CD4-positive, CD25-positive, alpha-beta regulatory T cell (primary cell): Measurements from ENCODE around the gene STEAP3. TPM values are rescaled to one million over a fixed set of nuclear protein-coding genes. Genes with fewer than 3 reads are reported as not detected.
A peak's percentile ranks its signal among the peaks of the same experiment; 100 is the strongest.

Experiments used
- ATAC-seq, 2 donors: fragments of 150-1000 bp; cut with Tn5 transposase; one replicate each; pipeline ENCODE4 v1.10.0; 2021; ENCODE audit warnings: low read depth in 2 of 2, moderate number of reproducible peaks in 2 of 2, moderate library complexity in 1 of 2
- DNase-seq, 3 donors: peaks; one replicate each; pipeline versions ENCODE4 v3.0.0 to v3.0.0-alpha.2; 2012 to 2022; ENCODE audit warnings: mixed read lengths in 1 of 3
- H3K27ac ChIP-seq: one replicate; pipeline ENCODE4 v1.7.0; 2013; ENCODE audit warnings: mild to moderate bottlenecking, low read length; ENCODE audit not compliant: insufficient read depth, poor library complexity, severe bottlenecking
- H3K27me3 ChIP-seq: one replicate; pipeline ENCODE4 v1.7.0; 2013; ENCODE audit warnings: low read length; ENCODE audit not compliant: control insufficient read depth, insufficient read depth
- H3K36me3 ChIP-seq: one replicate; pipeline ENCODE4 v1.7.0; 2013; ENCODE audit warnings: mild to moderate bottlenecking, low read length, moderate library complexity; ENCODE audit not compliant: control insufficient read depth, insufficient read depth
- H3K4me1 ChIP-seq: 2 replicates; pipeline ENCODE4 v1.7.0; 2013; ENCODE audit warnings: mild to moderate bottlenecking, low read length; ENCODE audit not compliant: insufficient read depth, control insufficient read depth, poor library complexity, severe bottlenecking
- H3K4me3 ChIP-seq: one replicate; pipeline ENCODE4 v1.7.0; 2013; ENCODE audit warnings: low read depth, mild to moderate bottlenecking, low read length, moderate library complexity
- H3K9me3 ChIP-seq, 2 experiments: 1 replicate in 1 of 2; 2 replicates in 1 of 2; pipeline ENCODE4 v1.7.0; 2013; ENCODE audit warnings: low read length in 2 of 2, mild to moderate bottlenecking in 1 of 2, moderate library complexity in 1 of 2; ENCODE audit not compliant: control insufficient read depth in 2 of 2
- H3K27ac Mint-ChIP-seq, 3 donors: one replicate each; pipeline ENCODE4 v1.8.0; 2020 to 2022; ENCODE audit warnings: mild to moderate bottlenecking in 3 of 3, mixed read lengths in 3 of 3, moderate library complexity in 2 of 3
- H3K27me3 Mint-ChIP-seq: one replicate; pipeline ENCODE4 v1.8.0; 2022; ENCODE audit warnings: mild to moderate bottlenecking, mixed read lengths
- H3K36me3 Mint-ChIP-seq: one replicate; pipeline ENCODE4 v1.8.0; 2020; ENCODE audit warnings: mixed read lengths
- H3K4me1 Mint-ChIP-seq, 4 donors: one replicate each; pipeline ENCODE4 v1.8.0; 2020 to 2022; ENCODE audit warnings: mixed read lengths in 4 of 4, mild to moderate bottlenecking in 1 of 4
- H3K4me3 Mint-ChIP-seq, 4 donors: one replicate each; pipeline ENCODE4 v1.8.0; 2020 to 2022; ENCODE audit warnings: mild to moderate bottlenecking in 4 of 4, mixed read lengths in 4 of 4, moderate library complexity in 3 of 4
- H3K9me3 Mint-ChIP-seq, 7 donors: one replicate each; pipeline ENCODE4 v1.8.0; 2020 to 2022; ENCODE audit warnings: mixed read lengths in 7 of 7, mild to moderate bottlenecking in 3 of 7, moderate library complexity in 2 of 7
- polyA plus RNA-seq, 4 donors: library from polyadenylated mRNA; unstranded; fragments of 300-500 nt; fragmentation: Illumina TruSeq; gene quantifications; one replicate each; pipeline ENCODE4 v1.2.3, GENCODE V29; 2021
- total RNA-seq: library from RNA; stranded (reverse); gene quantifications from one replicate; pipeline ENCODE4 v1.2.3, GENCODE V29; 2022

The STEAP3 gene
- total and polyA plus RNA-seq, 5 donors from 2014 or later: not detected

- Mint-ChIP-seq H3K27me3 (no peaks in the 10 kb centered on the region), H3K27ac (no peak overlapping the region), H3K4me3 (no peak overlapping the region), H3K36me3 (no peaks in the 10 kb centered on the region), H3K9me3 (peaks cover 0 to 2% (median 0%) of the 10 kb centered on the region in 7 donors), H3K4me1 (no peaks in the 10 kb centered on the region)
- H3K27ac ChIP-seq: no peak overlapping the region
- H3K9me3 ChIP-seq: no peaks in the 10 kb centered on the region
- H3K27me3 ChIP-seq: no peaks in the 10 kb centered on the region
- H3K4me3 ChIP-seq: no peak overlapping the region
- ATAC-seq (no peak), DNase-seq (no peak)
- H3K36me3 ChIP-seq: no peaks in the 10 kb centered on the region
- H3K4me1 ChIP-seq: no peaks in the 10 kb centered on the region
These were observed 28.8 kb downstream of the STEAP3 start for GRCh38 chr2:119252186-119253113.

GRCh38 chr2:119253114-119253702 lies 29.6 kb downstream of the STEAP3 start:
- Histone ChIP-seq H3K27ac (no peak overlapping the region), H3K9me3 (no peaks in the 10 kb centered on the region), H3K36me3 (no peaks in the 10 kb centered on the region), H3K4me3 (no peak overlapping the region), H3K27me3 (no peaks in the 10 kb centered on the region), H3K4me1 (no peaks in the 10 kb centered on the region)
- no peak overlapping the region for H3K4me3 Mint-ChIP-seq
- ATAC-seq (no peak), DNase-seq (peak in 1 of 3 donors; percentile 1)
- H3K9me3 Mint-ChIP-seq: peaks cover 0 to 2% (median 0%) of the 10 kb centered on the region in 7 donors
- H3K4me1 Mint-ChIP-seq: no peaks in the 10 kb centered on the region
- H3K27me3 Mint-ChIP-seq: no peaks in the 10 kb centered on the region
- H3K27ac Mint-ChIP-seq: peak overlapping the region in 1 of 3 donors; percentile 63
- no peaks in the 10 kb centered on the region for H3K36me3 Mint-ChIP-seq

- Histone ChIP-seq H3K27me3 (no peaks in the 10 kb centered on the region), H3K36me3 (no peaks in the 10 kb centered on the region), H3K4me1 (no peaks in the 10 kb centered on the region), H3K4me3 (no peak overlapping the region), H3K9me3 (no peaks in the 10 kb centered on the region), H3K27ac (no peak overlapping the region)
- no peaks in the 10 kb centered on the region for H3K36me3 Mint-ChIP-seq
- H3K4me1 Mint-ChIP-seq: no peaks in the 10 kb centered on the region
- ATAC-seq (no peak), DNase-seq (no peak)
- H3K4me3 Mint-ChIP-seq: no peak overlapping the region
- H3K27me3 Mint-ChIP-seq: no peaks in the 10 kb centered on the region
- no peak overlapping the region for H3K27ac Mint-ChIP-seq
- peaks cover 0 to 2% (median 0%) of the 10 kb centered on the region in 7 donors for H3K9me3 Mint-ChIP-seq
These were observed 30.3 kb downstream of the STEAP3 start for GRCh38 chr2:119253760-119254600.

- ATAC-seq: no peak
- H3K36me3 ChIP-seq: no peaks in the 10 kb centered on the region
- peaks cover 0 to 2% (median 0%) of the 10 kb centered on the region in 7 donors for H3K9me3 Mint-ChIP-seq
- no peaks in the 10 kb centered on the region for H3K36me3 Mint-ChIP-seq
- no peak overlapping the region for H3K27ac Mint-ChIP-seq
- H3K9me3 ChIP-seq: no peaks in the 10 kb centered on the region
- H3K4me3 ChIP-seq: no peak overlapping the region
- no peak overlapping the region for H3K4me3 Mint-ChIP-seq
- no peaks in the 10 kb centered on the region for H3K27me3 Mint-ChIP-seq
- H3K4me1 ChIP-seq: no peaks in the 10 kb centered on the region
- no peak overlapping the region for H3K27ac ChIP-seq
- no peaks in the 10 kb centered on the region for H3K4me1 Mint-ChIP-seq
- H3K27me3 ChIP-seq: no peaks in the 10 kb centered on the region
- no peak for DNase-seq
These were observed 31.0 kb downstream of the STEAP3 start for GRCh38 chr2:119254601-119255080.

GRCh38 chr2:119255760-119256581 lies 32.3 kb downstream of the STEAP3 start:
- H3K27ac ChIP-seq: no peak overlapping the region
- no peaks in the 10 kb centered on the region for H3K36me3 Mint-ChIP-seq
- H3K4me3 Mint-ChIP-seq: no peak overlapping the region
- no peaks in the 10 kb centered on the region for H3K9me3 ChIP-seq
- H3K4me1 Mint-ChIP-seq: no peaks in the 10 kb centered on the region
- H3K27me3 ChIP-seq: no peaks in the 10 kb centered on the region
- no peak overlapping the region for H3K27ac Mint-ChIP-seq
- no peak for DNase-seq
- H3K9me3 Mint-ChIP-seq: peaks cover 0 to 2% (median 0%) of the 10 kb centered on the region in 7 donors
- H3K36me3 ChIP-seq: no peaks in the 10 kb centered on the region
- no peak for ATAC-seq
- no peak overlapping the region for H3K4me3 ChIP-seq
- no peaks in the 10 kb centered on the region for H3K27me3 Mint-ChIP-seq
- no peaks in the 10 kb centered on the region for H3K4me1 ChIP-seq

GRCh38 chr2:119256582-119256921 lies 32.9 kb downstream of the STEAP3 start:
- ATAC-seq: no peak
- Mint-ChIP-seq H3K27ac (no peak overlapping the region), H3K4me3 (no peak overlapping the region), H3K36me3 (no peaks in the 10 kb centered on the region), H3K27me3 (no peaks in the 10 kb centered on the region), H3K4me1 (no peaks in the 10 kb centered on the region), H3K9me3 (no peaks in the 10 kb centered on the region)
- no peak overlapping the region for H3K27ac ChIP-seq
- no peak for DNase-seq
- H3K4me1 ChIP-seq: no peaks in the 10 kb centered on the region
- H3K27me3 ChIP-seq: no peaks in the 10 kb centered on the region
- no peak overlapping the region for H3K4me3 ChIP-seq
- no peaks in the 10 kb centered on the region for H3K9me3 ChIP-seq
- no peaks in the 10 kb centered on the region for H3K36me3 ChIP-seq

GRCh38 chr2:119257198-119257597 lies 33.6 kb downstream of the STEAP3 start:
- H3K36me3 ChIP-seq: no peaks in the 10 kb centered on the region

More at GRCh38 chr2:119257198-119257597, 33.6 kb downstream of the STEAP3 start:
- no peak for ATAC-seq
- no peaks in the 10 kb centered on the region for H3K4me1 Mint-ChIP-seq
- H3K36me3 Mint-ChIP-seq: no peaks in the 10 kb centered on the region
- no peaks in the 10 kb centered on the region for H3K27me3 Mint-ChIP-seq
- Histone ChIP-seq H3K4me1 (no peaks in the 10 kb centered on the region), H3K27ac (no peak overlapping the region), H3K9me3 (no peaks in the 10 kb centered on the region), H3K4me3 (no peak overlapping the region), H3K27me3 (no peaks in the 10 kb centered on the region)
- H3K27ac Mint-ChIP-seq: no peak overlapping the region
- no peaks in the 10 kb centered on the region for H3K9me3 Mint-ChIP-seq
- no peak for DNase-seq
- H3K4me3 Mint-ChIP-seq: no peak overlapping the region
